HPDE6-E6E7 (cell line): ENCODE measurements around the gene GBF1.
"Not testable (repeated sequence)": the region's sequence is repeated elsewhere in the genome, so short reads cannot be mapped to it uniquely, and the experiment has no call there.

ENCODE experiments used
- DNase-seq: peaks from one replicate; pipeline ENCODE4 v3.0.0; 2011; ENCODE audit warnings: missing footprints; ENCODE audit errors: extremely low spot score

Gene GBF1

DNA sequence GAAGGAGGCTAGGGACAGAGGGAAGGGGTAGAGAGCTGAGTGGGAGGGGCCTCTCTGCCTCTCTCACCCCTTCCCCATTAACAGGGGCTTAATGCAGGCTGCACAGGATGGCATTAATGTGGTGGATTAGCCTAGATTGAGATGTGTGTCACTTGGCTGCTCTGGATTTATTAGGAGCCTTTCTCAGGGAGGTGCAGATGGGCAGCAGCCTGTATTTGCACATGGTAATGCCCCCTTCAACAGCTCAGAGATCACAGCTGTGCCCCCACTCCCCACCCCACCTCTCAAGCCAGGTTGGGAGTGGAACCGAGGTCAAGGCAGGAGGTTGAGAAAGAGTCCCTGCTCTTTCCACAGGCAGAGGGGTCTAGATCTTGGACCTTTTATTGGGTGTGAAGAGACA, 11.3 kb upstream of the GBF1 start:
- DNase-seq = no peak

DNA sequence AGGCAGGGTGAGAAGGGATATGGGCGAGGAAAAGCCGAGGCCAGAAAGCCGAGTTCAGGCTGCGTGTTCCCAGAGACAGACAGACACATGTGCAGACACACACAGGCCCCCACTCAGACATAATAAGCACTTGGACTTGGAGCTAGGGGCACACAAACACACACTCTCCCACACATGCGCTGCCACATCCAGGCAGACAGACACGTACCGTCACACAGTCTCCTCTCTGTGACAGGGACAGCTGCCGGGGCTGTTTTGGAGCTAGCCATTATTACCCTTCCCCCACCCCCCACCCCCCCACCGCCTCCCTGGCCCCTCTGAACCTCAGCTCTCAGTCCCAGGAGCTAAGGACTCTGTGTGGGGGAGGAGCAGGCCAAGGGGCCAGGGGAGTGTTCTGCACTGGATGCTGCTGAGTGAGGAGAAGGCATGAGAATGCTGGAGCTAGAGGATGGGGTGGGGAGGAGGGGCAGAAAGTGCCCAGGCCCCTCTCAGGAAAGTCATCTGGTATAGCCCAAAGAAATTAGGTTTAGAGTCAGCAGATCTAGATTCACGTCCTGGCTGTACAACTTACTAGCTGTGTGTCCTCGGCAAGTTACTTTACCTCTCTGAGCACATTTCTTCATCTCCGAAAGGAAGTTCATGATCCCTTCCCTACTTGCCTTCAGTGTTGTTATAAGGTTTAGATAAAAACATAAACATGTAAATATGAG, 10.3 kb upstream of the GBF1 start:
- DNase-seq = no peak

DNA sequence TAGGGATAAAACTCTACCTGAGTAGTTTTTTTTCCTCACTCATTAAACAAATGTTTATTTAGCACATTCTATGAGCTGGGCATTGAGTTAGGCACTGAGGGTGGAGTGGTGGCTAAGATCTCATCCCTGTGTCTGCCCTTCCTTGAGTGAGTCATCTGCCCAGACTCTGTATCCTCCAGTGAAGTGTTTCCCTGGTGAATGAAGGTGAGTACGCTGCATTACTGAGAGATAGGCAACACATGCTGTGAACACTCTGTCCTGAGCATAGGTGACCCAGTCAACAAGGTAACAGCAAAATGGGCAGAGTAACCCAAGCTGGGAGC, 9.8 kb upstream of the GBF1 start:
- DNase-seq = peak; percentile 80

DNA sequence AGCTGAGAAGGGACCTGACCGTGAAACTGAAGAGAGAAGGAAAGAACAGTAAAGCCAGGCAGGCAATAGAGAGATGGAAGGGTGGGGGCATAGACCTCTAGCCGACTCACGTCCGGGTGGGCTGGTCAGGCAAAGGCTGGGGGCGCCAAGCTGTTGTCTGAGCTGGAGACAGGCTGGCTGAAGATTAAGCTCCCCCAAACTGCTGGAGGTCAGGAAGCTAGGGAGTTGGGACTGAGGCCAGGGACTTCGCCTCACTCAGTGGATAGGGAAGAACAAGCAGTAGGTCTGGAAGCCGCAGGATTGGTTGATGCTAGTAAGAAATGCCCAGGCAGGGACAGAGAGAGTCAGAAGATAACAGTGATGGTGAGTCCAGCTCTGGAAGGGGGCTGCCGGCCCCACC, 9.3 kb upstream of the GBF1 start:
- no peak for DNase-seq

DNA sequence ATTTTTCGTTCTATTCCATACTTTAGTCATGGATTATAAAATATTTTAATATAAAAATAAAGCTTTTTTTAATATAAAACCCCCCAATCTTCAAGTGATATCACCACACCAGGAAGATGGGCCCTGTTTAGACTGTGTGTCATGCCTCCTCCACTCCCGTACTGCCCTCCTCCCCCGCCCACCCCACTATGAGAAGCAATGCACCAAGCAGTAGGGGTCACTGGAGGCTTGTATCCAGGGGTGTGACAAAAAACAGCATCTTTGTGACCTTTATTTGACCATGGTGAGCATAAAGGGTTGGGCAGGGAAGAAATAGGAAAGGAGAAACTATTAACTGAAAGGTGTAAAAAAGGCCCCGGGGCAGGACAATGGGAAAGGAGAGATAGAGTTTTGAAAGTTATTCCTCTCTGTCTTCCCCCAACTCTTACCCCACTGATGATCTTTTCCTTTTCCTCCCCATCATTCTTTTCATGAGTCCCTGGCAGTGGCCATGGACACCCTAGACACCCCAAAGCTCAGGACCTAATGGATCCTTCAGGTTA, 7.5 kb upstream of the GBF1 start:
- no peak for DNase-seq

DNA sequence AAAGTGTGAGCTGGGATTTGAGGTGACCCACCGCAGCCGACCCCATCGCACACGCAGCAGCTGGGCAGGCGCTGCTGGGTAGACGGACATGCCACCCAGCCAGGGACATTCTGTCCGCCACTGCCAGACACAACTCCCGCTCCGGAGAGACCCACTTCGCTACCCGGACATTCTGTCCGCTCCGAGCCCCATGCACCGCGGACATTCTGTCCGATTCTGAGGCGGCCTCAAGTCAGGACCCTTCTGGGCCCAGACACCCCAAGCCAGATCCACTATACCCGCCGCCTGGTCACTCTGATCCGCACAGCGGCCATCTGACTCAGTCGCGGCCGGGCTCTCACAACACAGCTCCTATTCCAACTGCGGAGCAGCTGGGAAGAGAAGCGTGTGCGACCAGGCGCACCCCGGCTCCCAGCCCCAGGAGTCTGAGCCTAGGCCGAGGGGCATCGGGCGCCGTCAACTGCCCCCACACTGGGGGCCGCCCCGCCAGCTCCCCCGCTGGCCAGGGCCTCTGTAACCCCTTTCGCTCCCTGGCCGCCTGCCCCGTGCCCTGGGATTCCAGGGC, 4.8 kb upstream of the GBF1 start:
- no peak for DNase-seq

DNA sequence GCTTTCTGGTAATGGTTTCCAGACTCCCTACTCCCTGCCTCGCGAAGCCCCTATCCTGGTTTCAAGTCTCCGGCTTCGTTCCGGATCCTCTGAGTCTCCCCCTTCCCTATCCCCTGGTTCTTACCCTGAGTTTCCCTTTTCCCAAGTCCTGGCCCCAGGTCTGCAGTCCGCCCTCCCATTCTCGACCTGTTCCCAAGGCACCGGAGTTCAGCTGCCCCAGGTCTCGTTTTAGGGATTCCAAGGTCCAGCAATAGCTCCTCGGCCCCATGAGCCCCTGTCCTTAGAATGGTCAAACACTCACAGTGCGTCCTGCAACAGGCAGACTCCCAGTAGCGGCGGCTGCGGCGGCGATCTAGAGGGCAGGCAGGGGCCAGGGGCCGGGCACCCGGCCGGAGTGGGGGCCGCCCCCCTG, 4.3 kb upstream of the GBF1 start:
- DNase-seq = no peak

DNA sequence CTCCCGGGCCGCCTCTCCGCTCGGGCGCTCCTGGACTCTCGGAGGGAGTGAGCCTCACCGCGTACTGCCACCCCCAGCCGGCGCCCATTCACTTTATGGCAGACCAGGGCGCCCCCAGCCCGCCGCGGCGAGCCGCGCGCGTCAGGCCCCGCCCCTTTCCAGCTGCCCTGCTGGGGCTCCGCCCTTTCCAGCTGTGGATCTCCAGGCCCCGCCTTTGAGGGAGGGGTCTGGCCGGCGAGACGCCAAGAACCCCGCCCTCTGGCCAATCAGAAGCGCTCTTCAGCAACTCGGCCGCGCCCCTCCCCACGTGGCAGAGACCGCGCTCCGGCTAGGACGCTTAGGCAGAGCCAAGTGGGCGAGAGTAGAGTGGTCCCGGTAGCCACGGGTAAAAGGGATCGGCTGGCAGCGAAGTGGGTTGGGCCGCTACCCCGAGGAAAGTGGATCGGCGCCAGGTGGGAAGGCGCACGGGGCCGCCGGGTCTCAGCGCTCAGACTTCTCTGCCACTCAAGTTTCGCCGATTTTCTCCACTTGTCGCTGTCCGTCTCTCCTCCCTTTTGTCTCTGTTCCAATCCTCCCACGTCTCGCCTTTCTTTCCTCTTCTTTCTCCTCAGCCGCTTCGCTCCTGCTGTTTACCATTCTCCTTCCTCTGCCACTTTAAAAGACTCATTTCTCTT, 3.8 kb upstream of the GBF1 start, which contains the start of gene PITX3:
Gene PITX3 (minus strand): TSS at position 69 of the 674 bp plus-strand sequence. CDS start 9,432 bp downstream, outside the sequence.
- peak; percentile 87 for DNase-seq

DNA sequence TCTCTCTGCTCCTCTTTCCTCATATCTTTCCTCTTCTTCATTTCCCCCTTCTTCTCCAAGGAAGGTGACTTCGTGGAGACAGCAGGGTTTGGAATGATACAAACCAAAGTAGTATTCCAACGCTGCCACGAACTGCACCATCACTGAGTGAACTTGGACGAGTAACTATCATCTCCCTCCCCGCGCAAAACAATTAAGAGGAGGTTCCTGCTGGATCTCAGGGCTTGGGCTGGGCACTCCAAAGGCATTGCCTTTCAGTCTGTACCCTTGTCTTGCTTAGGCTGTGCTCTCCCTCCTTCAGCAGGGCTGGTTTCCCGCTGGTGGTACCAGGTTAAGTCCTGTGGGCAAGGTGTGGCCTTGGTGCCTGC, 3.2 kb upstream of the GBF1 start:
- DNase-seq = no peak

DNA sequence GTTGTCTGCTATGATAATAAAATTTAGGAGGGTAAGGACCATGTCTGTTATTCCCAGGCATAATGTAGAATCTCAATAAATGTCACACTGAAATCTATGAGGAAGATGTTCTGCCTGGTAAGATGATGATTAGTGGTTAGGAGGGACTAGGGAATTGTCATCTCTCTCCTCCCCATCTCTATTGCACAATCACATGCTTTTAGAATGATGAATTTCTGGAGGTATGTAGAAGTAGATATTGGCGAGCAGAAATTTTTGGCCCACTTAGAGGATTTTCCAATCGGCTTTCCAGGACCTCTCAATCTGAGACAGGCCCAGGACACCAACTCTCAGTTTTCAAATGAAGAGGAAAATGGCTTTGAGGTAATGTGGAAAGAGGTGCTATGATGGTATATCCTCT, 2.0 kb upstream of the GBF1 start:
- no peak for DNase-seq

DNA sequence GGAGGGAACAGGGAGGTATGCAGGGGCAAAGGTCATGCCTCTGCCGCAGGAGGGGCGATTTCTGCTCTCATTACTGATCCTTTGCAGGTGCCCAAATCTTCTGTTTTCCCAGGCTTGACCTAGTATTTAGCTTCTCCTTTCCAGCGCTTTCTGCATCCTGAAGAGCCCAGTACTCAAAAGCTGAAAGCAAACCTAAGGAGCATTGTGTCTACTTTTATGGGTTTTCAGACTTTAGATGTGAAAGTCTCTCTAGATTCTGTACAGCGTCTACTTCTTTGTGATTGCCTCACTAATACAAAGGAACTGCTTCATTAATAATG, 560 bp downstream of the GBF1 start:
- DNase-seq = no peak

DNA sequence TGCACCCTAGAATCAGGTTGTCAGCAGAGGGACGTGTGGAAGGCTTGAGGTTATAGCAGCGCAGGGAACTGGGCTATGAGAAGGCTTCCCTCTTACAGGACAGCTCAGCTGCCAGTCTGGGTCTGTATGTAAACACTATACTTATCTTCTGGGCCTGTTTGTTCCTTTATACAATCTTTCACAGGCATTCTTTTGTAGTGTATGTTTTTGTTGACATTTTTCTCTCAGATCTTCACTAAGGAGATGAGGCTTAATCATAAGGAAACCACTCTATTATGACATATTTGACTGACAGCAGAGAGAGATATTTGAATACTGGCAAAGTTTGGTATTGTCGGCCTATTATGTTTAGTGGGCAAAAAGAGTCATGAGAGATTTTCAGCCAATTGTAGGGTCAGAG, 929 bp downstream of the GBF1 start:
- no peak for DNase-seq

DNA sequence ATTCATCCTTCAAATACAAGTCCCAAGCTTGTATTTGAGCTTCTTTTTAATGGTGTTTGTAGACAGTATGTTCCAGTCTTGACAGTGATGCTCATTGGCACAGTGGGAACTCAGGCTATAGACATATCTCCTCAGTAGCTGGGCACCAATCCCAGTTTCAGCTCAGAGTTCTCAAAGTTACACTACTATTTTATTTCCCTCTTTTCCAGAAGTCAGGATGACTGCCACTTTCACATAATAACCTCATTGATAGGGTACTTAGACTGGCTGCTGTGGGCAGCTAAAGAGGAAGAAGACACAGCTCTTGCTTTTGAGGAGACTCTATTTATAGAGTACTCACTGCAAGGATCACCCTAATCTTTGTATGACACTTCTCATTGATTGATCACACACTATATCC, 2.4 kb downstream of the GBF1 start:
- DNase-seq = no peak

DNA sequence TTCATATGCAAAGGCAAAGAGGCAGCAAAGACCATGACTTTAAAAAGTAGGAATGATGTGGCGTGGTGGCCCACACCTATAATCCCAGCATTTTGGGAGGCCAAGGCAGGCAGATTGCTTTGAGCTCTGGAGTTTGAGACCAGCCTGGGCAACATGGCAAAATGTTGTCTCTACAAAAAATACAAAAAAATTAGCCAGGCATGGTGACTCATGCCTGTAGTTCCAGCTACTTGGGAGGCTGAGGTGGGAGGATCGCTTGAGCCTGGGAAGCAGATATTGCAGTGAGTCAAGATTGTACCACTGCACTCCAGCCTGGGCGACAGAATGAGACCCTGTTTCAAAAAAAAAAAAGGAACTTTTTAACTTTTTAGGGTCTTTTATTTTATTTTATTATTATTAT, 7.2 kb downstream of the GBF1 start:
- not testable (repeated sequence) for DNase-seq

DNA sequence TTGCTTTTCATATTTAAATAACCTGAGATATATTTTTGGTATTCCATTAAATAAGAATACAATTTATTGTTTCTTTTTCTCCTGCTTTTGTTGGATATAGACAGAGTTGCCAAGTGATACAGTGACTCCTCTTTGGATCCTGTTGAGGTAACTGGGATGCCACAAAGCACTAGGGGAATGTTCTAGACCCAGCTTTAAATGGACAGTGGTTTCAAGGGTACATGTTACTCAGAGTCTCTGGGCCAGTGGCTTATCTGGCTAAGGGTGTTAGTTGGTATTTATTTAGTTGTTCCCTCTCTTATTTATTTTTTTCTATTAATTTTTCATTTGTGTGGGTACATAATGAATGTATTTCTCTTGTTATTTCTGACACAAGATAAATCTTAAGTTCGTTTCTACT, 9.1 kb downstream of the GBF1 start:
- DNase-seq = no peak

DNA sequence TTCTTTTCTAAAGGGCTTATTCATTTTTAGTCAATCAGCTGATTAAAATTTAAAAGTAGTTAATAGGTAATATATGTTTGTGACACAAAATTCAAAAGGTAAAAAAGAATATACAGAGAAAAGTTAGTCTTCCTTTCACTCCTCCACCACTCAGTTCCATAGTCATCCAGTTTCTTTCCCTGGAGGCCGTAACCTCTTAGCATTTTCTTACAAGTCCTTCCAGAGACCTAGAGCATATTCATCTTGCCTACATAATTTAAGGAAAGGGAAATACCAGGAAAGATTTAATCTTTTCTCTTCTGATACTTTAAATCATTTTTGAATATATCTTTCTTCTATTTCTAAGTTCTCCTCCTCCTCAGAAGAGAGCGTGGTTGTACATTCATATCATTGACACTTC, 10.1 kb downstream of the GBF1 start:
- no peak for DNase-seq

DNA sequence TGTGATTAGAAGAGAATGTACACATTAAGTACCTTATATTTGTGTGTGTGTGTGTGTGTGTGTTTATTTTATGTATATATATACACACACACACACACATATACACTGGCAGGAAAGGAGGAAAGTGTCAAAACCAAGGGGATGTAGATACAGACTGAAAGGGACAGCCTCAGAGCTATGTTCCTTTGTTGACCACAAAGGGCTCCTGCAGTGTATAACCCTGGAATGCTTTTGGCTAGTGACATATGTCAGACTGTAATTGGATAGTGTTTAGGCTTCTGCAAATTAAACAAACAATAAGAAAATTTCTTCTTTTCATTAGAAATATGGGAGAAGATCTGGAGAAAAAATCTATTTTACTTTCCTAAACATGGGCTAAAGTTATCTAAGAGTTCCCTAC, 15.9 kb downstream of the GBF1 start:
- no peak for DNase-seq

DNA sequence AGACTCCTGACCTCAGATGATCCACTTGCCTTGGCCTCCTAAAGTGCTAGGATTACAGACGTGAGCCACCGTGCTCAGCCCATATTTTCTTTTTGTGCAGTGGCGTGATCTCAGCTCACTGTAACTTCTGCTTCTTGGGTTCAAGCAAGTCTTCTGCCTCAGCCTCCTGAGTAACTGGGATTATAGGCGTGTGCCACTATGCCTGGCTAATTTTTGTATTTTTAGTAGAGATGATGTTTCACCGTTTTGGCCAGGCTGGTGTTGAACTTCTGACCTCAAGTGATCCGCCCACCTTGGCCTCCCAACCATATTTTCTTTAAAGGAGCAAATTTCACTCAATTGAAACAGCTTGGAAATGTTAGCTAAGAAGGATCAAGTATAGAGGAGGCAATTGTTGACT, 16.5 kb downstream of the GBF1 start:
- DNase-seq = no peak

DNA sequence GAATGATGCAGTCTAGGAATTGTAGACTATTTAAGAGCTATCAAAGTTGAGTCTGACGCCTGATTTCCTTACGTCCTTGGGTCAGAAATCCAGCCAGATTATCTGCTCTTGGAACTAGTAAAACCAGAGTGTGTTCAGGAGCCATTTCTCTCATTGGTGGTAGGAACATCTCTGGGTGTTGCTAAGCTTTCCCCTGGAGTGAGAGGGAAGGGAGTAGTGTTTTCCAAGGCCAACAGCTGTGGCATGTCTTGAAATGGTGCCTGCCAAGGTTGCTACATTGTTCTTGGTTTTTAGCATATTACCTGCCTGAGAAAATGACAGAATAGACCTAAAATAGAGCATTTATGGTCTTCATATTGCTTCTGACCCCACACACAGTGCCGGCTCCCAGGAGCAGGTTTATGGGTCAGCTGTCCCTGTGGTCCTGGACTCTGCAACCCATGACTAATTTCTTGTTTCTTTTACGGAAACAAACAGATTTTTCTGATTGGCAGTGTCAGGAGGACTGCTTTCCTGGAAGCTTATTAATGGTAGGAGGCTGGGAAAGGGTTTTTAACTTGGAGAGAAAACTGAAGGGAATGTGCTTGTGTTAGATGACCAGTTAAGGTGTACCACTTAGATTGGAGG, 17.5 kb downstream of the GBF1 start:
- DNase-seq = no peak

DNA sequence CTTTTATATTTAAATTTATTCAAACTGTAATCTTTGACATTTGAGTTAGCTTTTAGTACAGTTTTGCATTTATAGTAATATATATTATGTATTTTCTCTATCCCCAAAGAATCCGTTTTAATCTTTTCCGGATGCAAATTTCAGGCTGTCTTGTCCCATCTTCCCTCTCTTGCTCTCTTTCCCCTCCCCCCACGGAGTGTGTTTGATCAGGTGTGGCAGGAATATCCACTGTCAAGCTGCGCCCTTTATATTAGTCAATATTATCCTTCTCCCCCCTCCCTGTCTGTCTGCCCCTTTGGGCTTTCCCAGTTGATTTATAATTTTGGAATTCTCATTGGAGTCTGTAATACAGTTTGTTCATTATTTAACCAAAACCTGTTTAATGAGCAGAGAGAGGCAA, 19.0 kb downstream of the GBF1 start:
- DNase-seq = no peak

DNA sequence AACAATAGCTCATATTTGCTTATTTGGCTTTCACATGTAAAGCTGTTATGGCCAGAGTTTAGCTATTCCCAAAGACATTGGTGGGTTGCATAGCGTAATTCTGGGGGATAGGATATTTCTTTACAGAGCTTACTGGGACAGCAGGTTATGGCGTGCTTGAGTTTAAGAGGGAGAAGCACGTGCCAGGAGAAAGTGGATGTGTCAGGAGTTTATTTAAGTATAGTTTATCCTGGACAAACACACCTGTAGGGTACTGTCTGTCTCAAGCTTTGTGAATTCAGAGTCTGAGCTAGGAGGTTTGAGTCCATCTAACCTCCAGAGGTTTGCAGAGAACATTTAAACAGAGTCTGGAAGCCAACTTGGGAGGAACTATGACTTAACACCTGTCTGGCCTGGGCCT, 21.3 kb downstream of the GBF1 start:
- DNase-seq = no peak

DNA sequence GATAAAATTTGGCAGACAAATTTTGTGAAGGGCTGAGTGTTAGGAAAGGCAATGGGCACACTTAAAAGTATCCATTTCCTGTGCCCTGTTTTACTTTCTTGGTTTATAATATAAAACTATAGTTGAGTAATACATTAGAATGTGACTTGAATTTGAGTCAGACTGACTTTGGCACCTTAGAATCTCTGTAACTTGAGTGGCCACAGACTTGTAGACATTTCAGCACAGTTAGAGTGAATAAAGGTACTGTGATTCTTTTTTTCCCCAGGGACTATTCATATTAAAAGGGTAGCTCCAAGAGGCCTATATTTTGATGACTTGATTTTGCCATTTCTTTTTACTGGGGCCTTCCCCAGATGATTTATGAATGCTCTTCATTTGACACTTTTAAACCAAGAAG, 22.4 kb downstream of the GBF1 start:
- no peak for DNase-seq

DNA sequence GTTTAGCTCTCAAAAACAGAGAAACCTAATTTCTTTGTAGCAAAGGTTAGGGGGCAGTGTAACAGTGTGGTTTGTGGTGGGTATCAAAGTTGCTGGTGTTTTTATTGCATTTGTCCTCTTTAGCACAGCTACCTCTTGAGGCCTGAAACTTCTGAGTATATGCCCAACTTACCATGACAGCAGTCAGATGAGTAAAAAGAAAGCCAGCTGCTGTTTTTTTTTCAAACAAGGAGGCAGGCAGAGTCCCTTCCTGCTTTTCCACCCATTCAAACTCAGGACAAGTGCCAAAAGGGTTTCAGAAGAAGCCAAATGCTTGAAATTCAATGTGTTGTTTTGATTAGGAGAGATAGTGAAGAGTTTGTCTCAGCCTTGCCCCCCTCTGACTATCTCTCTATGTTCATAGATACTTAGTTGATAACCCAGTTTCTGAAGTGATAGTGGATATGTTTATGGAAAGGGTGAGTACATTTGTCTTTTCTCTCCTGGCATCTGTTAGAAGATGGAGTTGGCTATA, 23.1 kb downstream of the GBF1 start:
- DNase-seq = no peak
